ENCODE data around the gene INTS11. TPM values are rescaled to one million over a fixed set of nuclear protein-coding genes. Genes with fewer than 3 reads are reported as not detected.
A peak's percentile ranks its signal among the peaks of the same experiment; 100 is the strongest.
"Not testable (repeated sequence)": the region's sequence is repeated elsewhere in the genome, so short reads cannot be mapped to it uniquely, and the experiment has no call there.

The INTS11 gene
- total RNA-seq, 1 donor from 2014 or later, result 54.0 TPM

GRCh38 chr1:1329304-1330210 lies 5.1 kb upstream of the INTS11 start:
- no peak for ATAC-seq

GRCh38 chr1:1328254-1328653 lies 3.8 kb upstream of the INTS11 start:
- no peak for ATAC-seq

- no peak for ATAC-seq
Measured at GRCh38 chr1:1327291-1327690, 2.8 kb upstream of the INTS11 start.

- no peak for ATAC-seq
Measured at GRCh38 chr1:1326075-1326605, 1.7 kb upstream of the INTS11 start.

- ATAC-seq, result peak; percentile 61
Measured at GRCh38 chr1:1325288-1326074, 1.0 kb upstream of the INTS11 start.

- ATAC-seq, result no peak
Measured at GRCh38 chr1:1324084-1324523, 356 bp downstream of the INTS11 start.

- ATAC-seq, result no peak
Measured at GRCh38 chr1:1322952-1323351, 1.5 kb downstream of the INTS11 start.

GRCh38 chr1:1322418-1322817 lies 2.0 kb downstream of the INTS11 start:
- no peak for ATAC-seq

- no peak for ATAC-seq
Measured at GRCh38 chr1:1321477-1321876, 3.0 kb downstream of the INTS11 start.

GRCh38 chr1:1320666-1321448 lies 3.6 kb downstream of the INTS11 start:
- no peak for ATAC-seq

- no peak for ATAC-seq
Measured at GRCh38 chr1:1319646-1319941, 4.9 kb downstream of the INTS11 start.

- ATAC-seq, result peak; percentile 2
Measured at GRCh38 chr1:1318777-1319645, 5.4 kb downstream of the INTS11 start.

GRCh38 chr1:1318131-1318652 lies 6.3 kb downstream of the INTS11 start:
- peak; percentile 72 for ATAC-seq

GRCh38 chr1:1317420-1317819 lies 7.0 kb downstream of the INTS11 start:
- ATAC-seq, result no peak

GRCh38 chr1:1316199-1316598 lies 8.3 kb downstream of the INTS11 start:
- not testable (repeated sequence) for ATAC-seq

- ATAC-seq, result no peak
Measured at GRCh38 chr1:1315435-1315954, 9.0 kb downstream of the INTS11 start.

GRCh38 chr1:1314678-1315335 lies 9.7 kb downstream of the INTS11 start:
- ATAC-seq, result no peak

- no peak for ATAC-seq
Measured at GRCh38 chr1:1314237-1314586, 10.2 kb downstream of the INTS11 start.

- ATAC-seq, result no peak
Measured at GRCh38 chr1:1313500-1314236, 10.8 kb downstream of the INTS11 start.

Measured in esophagus mucosa (tissue), 1 donor.